ENCODE measurements around the gene CMTM7. TPM values are rescaled to one million over a fixed set of nuclear protein-coding genes. Genes with fewer than 3 reads are reported as not detected.

CMTM7 gene
- total and polyA plus RNA-seq, 2 of the 8 experiments (the other 6 are each of a cell fraction or from before 2014, with no cell fraction given) = 33.3 to 65.8 TPM

GRCh38 chr3:32421185-32421584, 29.5 kb downstream of the CMTM7 start (continued):
- no peak for TF ChIP-seq E2F6 (IDR thresholded peaks at IDR 0.05)
- no peak for TF ChIP-seq MAX (IDR thresholded peaks at IDR 0.05)
- TF ChIP-seq ASH2L (IDR thresholded peaks at IDR 0.05; ENCODE audit: low read length) = no peak
- no peak for TF ChIP-seq EGR1 (IDR thresholded peaks at IDR 0.05; ENCODE audit: borderline replicate concordance, low read depth, low read length)
- TF ChIP-seq TBP (IDR thresholded peaks at IDR 0.05; ENCODE audit: low read depth, low read length) = no peak
- TF ChIP-seq, protein P1, sequence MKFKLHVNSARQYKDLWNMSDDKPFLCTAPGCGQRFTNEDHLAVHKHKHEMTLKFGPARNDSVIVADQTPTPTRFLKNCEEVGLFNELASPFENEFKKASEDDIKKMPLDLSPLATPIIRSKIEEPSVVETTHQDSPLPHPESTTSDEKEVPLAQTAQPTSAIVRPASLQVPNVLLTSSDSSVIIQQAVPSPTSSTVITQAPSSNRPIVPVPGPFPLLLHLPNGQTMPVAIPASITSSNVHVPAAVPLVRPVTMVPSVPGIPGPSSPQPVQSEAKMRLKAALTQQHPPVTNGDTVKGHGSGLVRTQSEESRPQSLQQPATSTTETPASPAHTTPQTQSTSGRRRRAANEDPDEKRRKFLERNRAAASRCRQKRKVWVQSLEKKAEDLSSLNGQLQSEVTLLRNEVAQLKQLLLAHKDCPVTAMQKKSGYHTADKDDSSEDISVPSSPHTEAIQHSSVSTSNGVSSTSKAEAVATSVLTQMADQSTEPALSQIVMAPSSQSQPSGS (IDR thresholded peaks at IDR 0.05; ENCODE audit: low read length) = no peak
